GM21367 (cell line): ENCODE measurements around the gene TBK1.
"Not testable (repeated sequence)": the region's sequence is repeated elsewhere in the genome, so short reads cannot be mapped to it uniquely, and the experiment has no call there.

ENCODE experiments used
- ATAC-seq: cut with Tn5 transposase; IDR thresholded peaks from one replicate; pipeline ENCODE4 v1.9.1; 2021; ENCODE audit not compliant: unreplicated experiment

The TBK1 gene

DNA sequence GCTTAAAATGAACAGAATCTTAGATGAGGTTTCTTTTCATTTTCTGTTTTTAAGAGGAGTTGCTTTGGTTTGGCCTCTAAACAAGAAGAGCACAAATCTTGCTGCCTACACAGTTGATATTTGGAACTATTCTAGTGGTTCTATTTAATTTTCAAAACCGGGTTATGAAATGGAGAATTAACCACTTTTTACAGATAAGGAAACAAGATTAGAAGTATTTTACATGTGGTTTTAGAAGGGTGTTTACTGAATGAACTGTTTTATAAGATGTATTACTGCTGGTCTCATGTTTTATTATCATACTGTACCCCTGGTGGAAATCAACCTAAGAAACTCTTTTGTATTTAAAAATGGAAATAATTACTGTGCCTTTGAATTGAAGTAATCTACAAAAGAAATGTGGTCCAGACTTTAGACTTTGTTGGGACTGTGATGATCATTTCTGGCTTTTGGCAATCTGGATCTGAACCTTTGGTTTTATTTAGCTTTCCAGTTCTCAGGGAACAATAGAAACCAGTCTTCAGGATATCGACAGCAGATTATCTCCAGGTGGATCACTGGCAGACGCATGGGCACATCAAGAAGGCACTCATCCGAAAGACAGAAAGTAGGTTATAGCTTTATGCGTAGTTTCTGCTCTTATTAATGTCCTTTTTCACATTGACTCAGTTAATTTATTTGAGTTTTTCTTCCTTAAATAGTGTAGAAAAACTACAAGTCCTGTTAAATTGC, 43.2 kb downstream of the TBK1 start:
- ATAC-seq, result no peak

DNA sequence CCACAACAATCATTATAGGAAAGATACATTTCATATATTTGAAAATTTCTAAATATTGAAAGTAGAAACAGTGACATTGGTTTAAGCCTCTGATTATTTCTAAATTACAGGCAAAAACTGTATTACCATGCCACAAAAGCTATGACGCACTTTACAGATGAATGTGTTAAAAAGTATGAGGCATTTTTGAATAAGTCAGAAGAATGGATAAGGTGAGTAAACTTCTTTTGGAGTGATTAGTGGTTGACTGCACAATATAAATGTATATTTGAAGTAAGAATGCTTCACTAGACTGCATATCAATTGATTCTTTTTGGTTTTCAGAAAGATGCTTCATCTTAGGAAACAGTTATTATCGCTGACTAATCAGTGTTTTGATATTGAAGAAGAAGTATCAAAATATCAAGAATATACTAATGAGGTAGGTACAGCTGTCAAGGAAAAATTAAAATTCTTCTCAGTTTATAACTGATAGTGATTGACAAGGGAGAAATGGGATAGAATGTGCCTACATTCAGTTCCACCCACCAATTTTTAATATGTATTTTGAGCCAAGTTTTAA, 45.0 kb downstream of the TBK1 start:
- ATAC-seq, result no peak

- no peak for ATAC-seq
These were observed 45.6 kb downstream of the TBK1 start for GRCh38 chr12:64497484-64497883.

DNA sequence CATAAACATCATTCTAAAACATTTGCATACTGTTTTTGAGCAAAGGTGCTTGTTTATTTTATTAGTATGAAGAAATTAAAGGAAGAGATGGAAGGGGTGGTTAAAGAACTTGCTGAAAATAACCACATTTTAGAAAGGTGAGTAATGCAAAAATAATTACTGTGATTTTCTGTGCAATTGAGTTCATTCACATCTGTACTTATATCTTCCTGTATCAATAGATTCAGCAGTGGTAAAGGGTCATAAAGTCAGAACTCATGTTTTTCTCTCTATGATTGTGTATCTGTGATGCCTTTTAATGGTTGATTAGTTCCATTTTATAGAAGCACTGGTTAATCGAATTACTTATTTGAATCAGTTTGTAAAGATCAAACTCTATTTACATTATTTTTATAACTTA, 46.0 kb downstream of the TBK1 start:
- ATAC-seq, result no peak

- no peak for ATAC-seq
These were observed 48.5 kb downstream of the TBK1 start for GRCh38 chr12:64500394-64500793.

GRCh38 chr12:64501486-64501885, 49.6 kb downstream of the TBK1 start:
- ATAC-seq, result no peak

DNA sequence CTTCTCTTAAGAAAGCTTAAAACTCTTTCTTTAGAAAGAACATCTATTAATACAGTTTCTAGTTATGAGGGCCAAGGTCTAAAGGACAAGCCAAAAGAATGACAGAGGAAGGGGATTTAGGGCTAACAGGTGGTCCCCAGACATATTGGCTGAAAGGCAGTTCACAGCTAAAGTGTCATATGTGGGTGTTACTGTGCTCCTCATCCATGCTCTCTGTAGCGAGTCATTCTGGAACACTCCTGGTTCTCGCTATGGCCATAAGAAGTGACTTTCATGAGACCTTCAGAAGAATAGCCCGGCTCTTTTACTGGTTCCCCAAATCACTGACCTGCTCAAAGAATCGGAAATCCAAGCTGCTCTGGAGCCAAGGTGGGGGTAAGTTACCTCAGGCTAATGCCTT, 55.0 kb downstream of the TBK1 start:
- ATAC-seq, result no peak

GRCh38 chr12:64510667-64511066, 58.7 kb downstream of the TBK1 start:
- ATAC-seq, result no peak

DNA sequence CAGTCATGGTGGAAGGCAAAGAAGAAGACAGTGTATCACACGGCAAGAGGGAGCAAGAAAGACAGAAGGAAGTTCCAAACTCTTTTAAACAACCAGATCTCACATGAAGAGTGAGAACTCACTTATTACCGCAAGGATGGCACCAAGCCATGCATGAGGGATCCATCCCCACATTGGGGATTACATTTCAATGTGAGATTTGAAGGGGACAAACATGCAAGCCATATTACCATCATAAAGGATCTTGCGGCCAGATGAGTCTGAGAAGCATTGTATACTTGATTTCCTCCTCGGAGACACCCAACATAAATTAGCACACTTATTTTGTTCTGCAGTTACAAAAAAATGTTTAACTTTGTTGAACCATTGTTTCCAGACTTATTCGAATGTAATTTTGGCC, 66.5 kb downstream of the TBK1 start:
- ATAC-seq, result no peak

DNA sequence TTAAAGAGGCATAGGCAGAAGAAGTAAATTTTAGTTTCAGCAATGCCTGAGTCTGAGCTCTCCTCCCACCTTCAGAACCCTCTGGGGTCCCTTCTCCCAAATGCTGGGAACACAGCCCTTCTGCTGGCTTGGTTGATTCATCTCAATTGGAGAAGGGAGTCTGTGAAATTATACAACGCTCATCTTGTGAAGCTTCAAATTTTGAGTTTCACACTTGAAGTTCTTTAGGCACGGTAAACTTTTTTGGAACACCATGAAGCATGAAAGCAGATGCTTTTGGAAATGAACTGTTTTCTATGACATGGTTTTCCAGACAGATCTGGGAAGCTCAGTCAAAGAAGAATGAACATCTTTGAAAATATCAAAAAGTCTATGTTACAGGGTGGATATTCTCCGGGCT, 69.9 kb downstream of the TBK1 start:
- ATAC-seq, result no peak

GRCh38 chr12:64522316-64522715, 70.4 kb downstream of the TBK1 start:
- no peak for ATAC-seq

DNA sequence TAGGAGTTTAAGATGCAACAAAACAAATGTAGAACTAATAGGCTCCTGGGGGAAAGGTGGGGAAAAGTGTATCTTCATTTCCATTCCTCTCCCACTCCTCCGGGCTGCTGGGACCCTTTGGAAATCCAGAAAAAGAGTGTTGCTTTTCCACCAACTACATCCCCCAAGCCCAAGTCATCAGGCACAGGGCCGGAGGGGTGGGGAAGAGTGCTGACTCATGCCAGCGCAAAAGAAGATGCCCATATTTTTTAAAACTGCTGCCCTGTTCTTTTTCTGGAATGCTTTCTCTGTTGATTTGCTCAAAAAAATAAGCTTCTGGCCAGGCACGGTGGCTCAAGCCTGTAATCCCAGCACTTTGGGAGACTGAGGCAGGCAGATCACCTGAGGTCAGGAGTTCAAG, 70.9 kb downstream of the TBK1 start:
- no peak for ATAC-seq

DNA sequence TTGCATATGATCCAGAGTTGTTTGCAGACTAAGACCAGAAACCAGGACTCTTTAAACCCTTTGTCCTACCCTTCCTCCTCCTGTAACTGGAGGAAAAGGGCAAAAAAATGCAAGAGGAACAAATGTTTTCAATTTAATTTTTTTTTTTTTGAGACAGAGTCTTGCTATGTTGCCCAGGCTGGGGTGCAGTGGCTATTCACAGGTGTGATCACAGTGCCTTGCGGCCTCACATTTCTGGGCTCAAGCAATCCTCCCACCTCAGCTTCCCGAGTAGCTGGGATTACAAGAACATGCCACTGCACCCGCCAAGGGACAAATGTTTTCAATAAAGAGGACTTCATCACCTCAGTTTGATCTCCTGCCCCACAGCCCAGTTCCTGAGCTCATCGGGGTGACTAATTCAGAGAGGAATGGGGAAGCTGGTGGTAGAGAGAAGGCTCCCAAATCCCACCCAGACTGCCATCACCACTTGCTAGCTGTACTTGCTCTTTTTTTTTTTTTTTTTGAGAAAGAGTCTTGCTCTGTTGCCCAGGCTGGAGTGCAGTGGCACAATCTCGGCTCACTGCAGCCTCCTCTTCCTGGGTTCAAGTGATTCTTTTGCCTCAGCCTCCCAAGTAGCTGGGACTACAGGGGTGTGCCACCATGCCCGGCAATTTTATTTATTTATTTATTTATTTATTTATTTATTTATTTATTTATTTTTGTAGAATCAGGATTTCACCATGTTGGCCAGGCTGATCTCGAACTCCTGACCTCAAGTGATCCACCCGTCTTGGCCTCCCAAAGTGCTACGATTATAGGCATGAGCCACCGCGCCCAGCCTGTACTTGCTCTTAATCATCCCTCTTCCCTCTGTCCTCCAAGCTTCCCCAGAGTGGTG, 71.9 kb downstream of the TBK1 start:
- ATAC-seq, result not testable (repeated sequence)

DNA sequence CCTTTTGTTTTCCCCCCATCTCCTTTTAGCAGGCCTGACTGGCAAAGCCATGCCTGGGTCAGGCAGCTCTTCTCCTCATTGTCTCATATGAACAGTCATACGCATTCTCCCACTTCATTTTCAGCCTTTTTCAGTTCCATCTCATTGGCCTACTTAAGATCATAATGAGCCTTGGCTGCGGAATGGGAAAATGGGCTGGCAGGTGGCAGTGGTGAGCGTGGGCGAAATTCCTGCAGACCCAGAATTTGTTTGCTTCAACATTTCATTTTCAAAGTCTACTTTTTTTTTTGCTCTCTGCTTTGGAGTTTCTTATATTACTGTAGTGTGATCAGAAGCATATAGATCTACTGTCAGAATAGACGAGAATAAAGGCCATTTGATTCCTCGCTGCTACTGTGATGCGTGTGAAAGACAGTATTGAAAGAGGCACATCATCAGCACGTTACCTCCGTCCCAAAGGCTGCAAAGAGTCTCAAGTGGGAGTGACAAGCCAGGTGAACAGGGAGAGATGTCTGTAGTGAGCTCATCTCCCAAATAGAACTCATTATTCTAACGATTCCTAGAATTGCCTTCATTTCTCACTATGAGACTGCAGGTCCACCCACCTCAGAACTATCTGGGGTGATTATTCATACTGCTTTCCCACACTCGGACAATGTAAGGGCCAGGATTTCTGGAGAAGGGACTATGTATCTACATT, 73.7 kb downstream of the TBK1 start:
- no peak for ATAC-seq

DNA sequence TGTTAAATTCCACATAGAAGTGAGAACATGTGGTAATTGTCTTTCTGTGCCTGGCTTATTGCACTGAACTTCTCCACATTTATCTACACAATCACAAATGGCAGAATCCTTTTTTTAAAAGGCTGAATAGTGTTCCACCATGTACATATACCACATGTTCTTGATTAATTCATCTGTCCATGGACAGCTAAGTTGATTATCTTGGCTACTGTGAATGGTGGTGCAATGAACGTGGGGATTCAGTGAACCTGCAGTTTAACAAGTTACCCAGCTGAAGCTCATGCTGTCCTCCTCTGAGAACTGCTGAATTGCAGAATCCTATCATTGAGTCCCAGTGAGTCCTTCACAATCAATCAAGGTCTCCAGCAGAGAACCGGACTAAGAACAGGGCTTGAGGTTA, 74.9 kb downstream of the TBK1 start:
- no peak for ATAC-seq

- ATAC-seq, result no peak
These were observed 76.7 kb downstream of the TBK1 start for GRCh38 chr12:64528616-64529015.

DNA sequence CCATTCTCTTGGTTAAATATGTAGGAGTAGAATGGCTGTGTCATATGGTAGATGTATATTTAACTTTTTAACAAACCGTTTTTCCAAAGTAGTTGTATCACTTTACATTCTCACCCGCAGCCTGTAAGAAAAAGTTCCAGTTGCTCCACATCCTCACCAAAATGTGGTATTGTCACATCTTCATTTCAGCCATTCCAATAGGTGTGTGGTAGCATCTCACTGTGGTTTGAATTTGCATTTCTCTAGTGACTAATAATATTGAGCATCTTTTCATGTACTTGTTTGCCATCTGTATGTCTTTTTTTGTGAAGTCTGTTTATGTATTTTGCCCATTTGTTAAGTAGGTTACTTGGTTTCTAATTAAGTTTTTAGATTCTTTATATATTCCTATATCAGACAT, 78.6 kb downstream of the TBK1 start:
- no peak for ATAC-seq

- ATAC-seq, result no peak
These were observed 79.9 kb downstream of the TBK1 start for GRCh38 chr12:64531665-64532334.

- ATAC-seq, result no peak
These were observed 80.9 kb downstream of the TBK1 start for GRCh38 chr12:64532734-64533351.

- no peak for ATAC-seq
These were observed 82.8 kb downstream of the TBK1 start for GRCh38 chr12:64534672-64535199.
